Stomach (tissue), 9 donors: ENCODE data around the gene TRIO. TPM values are rescaled to one million over a fixed set of nuclear protein-coding genes. Genes with fewer than 3 reads are reported as not detected.
A peak's percentile ranks its signal among the peaks of the same experiment; 100 is the strongest.

ENCODE experiments used
- DNase-seq, 2 donors: peaks; one replicate each; pipeline versions ENCODE4 v3.0.0 to v3.0.0-alpha.2; 2013 to 2019
- H3K27ac ChIP-seq, 5 donors: fragments of 200-600 bp in 4 of 5; sonication (generic) in 4 of 5; one replicate each; pipeline ENCODE4 v1.5.1; 2013 to 2019; ENCODE audit warnings: mild to moderate bottlenecking in 1 of 5, moderate library complexity in 1 of 5
- H3K27me3 ChIP-seq, 3 donors: fragments of 200-600 bp; sonication (generic); one replicate each; pipeline ENCODE4 v1.5.1; 2017 to 2019; ENCODE audit warnings: mixed run types in 1 of 3
- H3K36me3 ChIP-seq, 4 donors: fragments of 200-600 bp; sonication (generic); 1 replicate in 3 of 4; 2 replicates in 1 of 4; pipeline ENCODE4 v1.5.1; 2016 to 2019
- H3K4me1 ChIP-seq, 4 donors: fragments of 200-600 bp; sonication (generic); one replicate each; pipeline ENCODE4 v1.5.1; 2016 to 2019
- H3K4me3 ChIP-seq, 4 donors: fragments of 200-600 bp; sonication (generic) in 3 of 4; one replicate each; pipeline ENCODE4 v1.5.1; 2016 to 2019; ENCODE audit warnings: mild to moderate bottlenecking in 1 of 4
- H3K9me3 ChIP-seq, 4 donors: fragments of 200-600 bp; sonication (generic); one replicate each; pipeline ENCODE4 v1.5.1; 2016 to 2019
- CTCF ChIP-seq, 7 experiments: fragments of 450-650 bp in 4 of 7; fragments of 200-600 bp in 3 of 7; sonication (generic) in 3 of 7; IDR thresholded peaks; one replicate each; pipeline ENCODE4 v1.5.1; 2016 to 2019; ENCODE audit warnings: antibody characterized with exemption in 7 of 7, control low read depth in 2 of 7, mild to moderate bottlenecking in 1 of 7
- EP300 ChIP-seq: sonication (generic); formaldehyde crosslinking; IDR thresholded peaks from one replicate; pipeline ENCODE4 v1.6.1; 2017; ENCODE audit warnings: antibody characterized with exemption
- POLR2A ChIP-seq, 4 donors: fragments of 450-650 bp; IDR thresholded peaks; one replicate each; pipeline ENCODE4 v1.6.1; 2016; ENCODE audit warnings: antibody characterized with exemption in 4 of 4, control low read depth in 2 of 4, mild to moderate bottlenecking in 1 of 4, moderate library complexity in 1 of 4
- POLR2AphosphoS5 ChIP-seq, 3 donors: sonication (generic); formaldehyde crosslinking; IDR thresholded peaks; one replicate each; pipeline ENCODE4 v1.6.1; 2016; ENCODE audit warnings: antibody characterized with exemption in 3 of 3
- WGBS, 5 donors: extraction: QIAGEN DNeasy Blood & Tissue Kit in 3 of 5; methylation state at CpG; one replicate each; pipeline versions ENCODE4 v1.1.5 to v1.1.7; 2013 to 2018; 5-methylcytosine and 5-hydroxymethylcytosine counted together
- intact Hi-C: fragments of 100-400 bp; cut with DNase I; formaldehyde crosslinking; loops from one replicate; pipeline ENCODE4 v1.15.1; 2023; ENCODE audit warnings: low total_unique reads
- polyA plus RNA-seq, 3 donors: library from polyadenylated mRNA; stranded (reverse); fragments of 200-250 nt; gene quantifications; one replicate each; pipeline ENCODE4 v1.2.3, GENCODE V29; 2013
- total RNA-seq, 5 donors: library from RNA; depleted of rRNA; stranded (reverse); fragments of >200 nt; gene quantifications; one replicate each; pipeline versions ENCODE4 v1.1.0 to v1.2.3, GENCODE V29; 2014 to 2016
- donor health status: healthy with polysubstance abuse.
- donor health status: Bipolar disorder and iron deficiency.
- donor health status: healthy.

TRIO gene
- total and polyA plus RNA-seq, 8 donors, result 9.9 to 558 (median 127) TPM

GRCh38 chr5:14177634-14178033, 34.5 kb downstream of the TRIO start:
- Histone ChIP-seq H3K27ac (no peak overlapping the region), H3K36me3 (no peaks in the 10 kb centered on the region), H3K27me3 (no peaks in the 10 kb centered on the region), H3K4me1 (peaks cover 33 to 76% (median 54%) of the 10 kb centered on the region in 4 donors), H3K9me3 (no peaks in the 10 kb centered on the region), H3K4me3 (no peak overlapping the region)
- DNase-seq, result no peak
- intact Hi-C loops, result no loop called here
- WGBS, 5 donors, result 45 to 67% (median 49%) methylated on average over 3 of the region's 3 CpGs
- TF ChIP-seq EP300, result no peak
- no peak for TF ChIP-seq POLR2A (IDR thresholded peaks at IDR 0.05)
- TF ChIP-seq CTCF (IDR thresholded peaks at IDR 0.05), result no peak
- TF ChIP-seq POLR2AphosphoS5 (IDR thresholded peaks at IDR 0.05), result no peak

GRCh38 chr5:14178091-14178490, 34.9 kb downstream of the TRIO start:
- DNase-seq, result no peak
- WGBS, 5 donors, result 40 to 75% (median 40%) methylated on average over 4 of the region's 4 CpGs
- Histone ChIP-seq H3K9me3 (no peaks in the 10 kb centered on the region), H3K4me3 (no peak overlapping the region), H3K27ac (no peak overlapping the region), H3K36me3 (no peaks in the 10 kb centered on the region), H3K4me1 (peaks cover 35 to 76% (median 57%) of the 10 kb centered on the region in 4 donors), H3K27me3 (no peaks in the 10 kb centered on the region)
- intact Hi-C loops, result no loop called here
- TF ChIP-seq POLR2AphosphoS5 (IDR thresholded peaks at IDR 0.05) (no peak), POLR2A (IDR thresholded peaks at IDR 0.05) (no peak), CTCF (IDR thresholded peaks at IDR 0.05) (no peak), EP300 (no peak)

GRCh38 chr5:14178671-14179211, 35.6 kb downstream of the TRIO start:
- 55 to 74% (median 70%) methylated on average over 9 to 10 of the region's 10 CpGs for WGBS, 5 donors

GRCh38 chr5:14179446-14179845, 36.3 kb downstream of the TRIO start:
- Histone ChIP-seq H3K36me3 (no peaks in the 10 kb centered on the region), H3K4me1 (peaks cover 27 to 76% (median 57%) of the 10 kb centered on the region in 4 donors), H3K9me3 (no peaks in the 10 kb centered on the region), H3K27ac (peak overlapping the region in 3 of 5 donors; percentile 10 to 27 (median 21)), H3K27me3 (no peaks in the 10 kb centered on the region), H3K4me3 (no peak overlapping the region)
- whole genome bisulfite sequencing, 5 donors, result 56 to 73% (median 71%) methylated on average over 6 of the region's 6 CpGs
- intact Hi-C loops, result no loop called here
- DNase-seq, result no peak
- TF ChIP-seq CTCF (IDR thresholded peaks at IDR 0.05) (no peak), EP300 (no peak), POLR2AphosphoS5 (IDR thresholded peaks at IDR 0.05) (no peak), POLR2A (IDR thresholded peaks at IDR 0.05) (no peak)

More at GRCh38 chr5:14178671-14179211, 35.6 kb downstream of the TRIO start:
- Histone ChIP-seq H3K4me1 (peaks cover 30 to 76% (median 56%) of the 10 kb centered on the region in 4 donors), H3K36me3 (no peaks in the 10 kb centered on the region), H3K4me3 (no peak overlapping the region), H3K27ac (peak overlapping the region in 2 of 5 donors; percentile 17 to 46), H3K9me3 (no peaks in the 10 kb centered on the region), H3K27me3 (no peaks in the 10 kb centered on the region)
- TF ChIP-seq POLR2AphosphoS5 (IDR thresholded peaks at IDR 0.05), result no peak
- TF ChIP-seq CTCF (IDR thresholded peaks at IDR 0.05), result no peak
- no peak for TF ChIP-seq POLR2A (IDR thresholded peaks at IDR 0.05)
- no peak for TF ChIP-seq EP300
- DNase-seq, result no peak
- intact Hi-C loops, result no loop called here
